NT2/D1 (cell line): Measurements from ENCODE around the gene SURF1.
"Not testable (repeated sequence)": the region's sequence is repeated elsewhere in the genome, so short reads cannot be mapped to it uniquely, and the experiment has no call there.

Experiments used
- DNase-seq: peaks from one replicate; pipeline ENCODE4 v3.0.0-alpha.2; 2011; ENCODE audit warnings: low read depth, low spot score
- H3K27me3 ChIP-seq: 2 replicates; pipeline ENCODE4 v1.6.0; 2011; ENCODE audit warnings: mild to moderate bottlenecking; ENCODE audit not compliant: insufficient read length, insufficient read depth
- H3K36me3 ChIP-seq: 2 replicates; pipeline ENCODE4 v1.6.1; 2011; ENCODE audit warnings: mild to moderate bottlenecking, low read length, mixed read lengths; ENCODE audit not compliant: insufficient read depth, insufficient read length
- H3K4me1 ChIP-seq: 2 replicates; pipeline ENCODE4 v1.5.1; 2011; ENCODE audit not compliant: insufficient read depth, insufficient read length
- H3K4me3 ChIP-seq: 2 replicates; pipeline ENCODE4 v1.5.1; 2011; ENCODE audit warnings: low read depth; ENCODE audit not compliant: insufficient read length
- H3K9ac ChIP-seq: 2 replicates; pipeline ENCODE4 v1.6.0; 2011; ENCODE audit warnings: low read depth; ENCODE audit not compliant: insufficient read length
- H3K9me3 ChIP-seq: 2 replicates; pipeline ENCODE4 v1.5.1; 2011; ENCODE audit warnings: mild to moderate bottlenecking, low read length; ENCODE audit not compliant: insufficient read depth
- SUZ12 ChIP-seq: IDR thresholded peaks from 2 replicates; pipeline ENCODE4 v1.6.1; 2011; ENCODE audit not compliant: insufficient read length, insufficient read depth; ENCODE audit errors: extremely low read depth
- YY1 ChIP-seq: IDR thresholded peaks from 2 replicates; pipeline ENCODE4 v1.6.1; 2011; ENCODE audit not compliant: insufficient read length, insufficient read depth
- ZNF274 ChIP-seq: IDR thresholded peaks from 2 replicates; pipeline ENCODE4 v1.6.1; 2011; ENCODE audit warnings: mild to moderate bottlenecking, low read depth, low read length

Gene SURF1

DNA sequence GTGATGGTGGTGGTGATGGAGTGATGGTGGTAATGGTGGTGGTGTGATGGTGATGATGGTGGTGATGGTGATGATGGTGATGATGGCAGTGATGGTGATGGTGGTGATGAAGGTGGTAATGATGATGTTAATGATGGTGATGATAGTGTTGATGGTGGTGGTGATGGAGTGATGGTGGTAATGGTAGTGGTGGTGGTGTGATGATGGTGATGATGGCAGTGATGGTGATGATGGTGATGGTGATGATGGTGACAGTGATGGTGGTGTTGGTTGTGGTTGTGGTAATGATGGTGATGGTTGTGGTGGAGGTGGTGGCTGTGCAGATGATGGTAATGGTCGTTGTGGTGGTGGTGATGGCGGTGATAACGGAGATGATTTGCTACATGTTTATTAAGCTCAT is 27.2 kb upstream of the SURF1 start:
- H3K9me3 ChIP-seq, result no peaks in the 10 kb centered on the region
- no peak overlapping the region for H3K9ac ChIP-seq
- peaks cover 13% of the 10 kb centered on the region for H3K4me1 ChIP-seq
- no peak overlapping the region for H3K4me3 ChIP-seq
- no peaks in the 10 kb centered on the region for H3K36me3 ChIP-seq
- no peak for DNase-seq
- no peaks in the 10 kb centered on the region for H3K27me3 ChIP-seq
- TF ChIP-seq ZNF274 (no peak), SUZ12 (no peak), YY1 (no peak)

DNA sequence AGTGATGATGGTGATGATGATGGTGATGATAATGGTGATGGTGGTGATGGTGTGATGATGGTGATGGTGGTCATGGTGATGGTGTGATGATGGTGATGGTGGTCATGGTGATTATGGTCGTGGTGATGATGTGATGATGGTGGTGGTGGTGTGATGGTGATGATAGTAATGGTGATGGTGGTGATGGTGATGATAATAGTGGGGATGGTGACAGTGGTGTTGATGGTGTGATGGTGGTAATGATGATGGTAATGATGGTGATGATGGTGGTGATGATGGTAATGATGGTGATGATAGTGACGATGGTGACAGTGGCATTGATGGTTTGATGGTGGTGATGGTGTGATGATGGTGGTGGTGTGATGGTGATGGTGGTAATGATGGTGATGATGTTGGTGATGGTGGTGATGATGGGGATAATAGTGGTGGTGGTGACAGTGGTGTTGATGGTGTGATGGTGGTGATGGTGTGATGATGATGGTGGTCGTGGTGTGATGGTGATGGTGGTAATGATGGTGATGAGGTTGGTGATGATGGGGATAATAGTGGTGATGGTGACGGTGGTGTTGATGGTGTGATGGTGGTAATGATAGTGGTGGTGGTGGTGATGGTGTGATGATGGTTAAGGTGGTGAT is 26.3 kb upstream of the SURF1 start:
- peaks cover 18% of the 10 kb centered on the region for H3K4me1 ChIP-seq
- H3K9ac ChIP-seq, result no peak overlapping the region
- no peak overlapping the region for H3K4me3 ChIP-seq
- H3K9me3 ChIP-seq, result no peaks in the 10 kb centered on the region
- H3K27me3 ChIP-seq, result no peaks in the 10 kb centered on the region
- TF ChIP-seq YY1 (no peak), SUZ12 (no peak), ZNF274 (no peak)
- no peaks in the 10 kb centered on the region for H3K36me3 ChIP-seq
- no peak for DNase-seq

DNA sequence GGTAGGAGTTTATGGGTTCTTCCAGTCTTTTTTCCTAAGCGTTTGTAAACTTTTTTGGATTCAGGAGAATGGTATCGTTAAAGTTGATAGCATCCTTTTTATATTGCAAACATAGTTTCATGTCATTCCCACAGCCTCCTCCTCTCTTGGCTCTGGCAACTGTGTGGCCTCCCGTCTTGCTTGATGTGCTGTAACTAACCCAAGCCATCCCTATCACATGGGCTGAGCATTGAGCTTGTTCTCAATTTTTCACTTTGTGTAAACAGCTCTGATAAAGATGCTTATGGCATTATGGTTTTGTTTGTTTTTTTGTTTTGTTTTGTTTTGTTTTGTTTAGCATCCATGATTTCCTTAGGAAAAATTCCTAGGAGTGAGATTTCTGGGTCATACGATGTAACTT is 24.4 kb upstream of the SURF1 start:
- TF ChIP-seq ZNF274, result no peak
- no peak for TF ChIP-seq YY1
- TF ChIP-seq SUZ12, result no peak
- H3K27me3 ChIP-seq, result no peaks in the 10 kb centered on the region
- H3K9me3 ChIP-seq, result no peaks in the 10 kb centered on the region
- no peaks in the 10 kb centered on the region for H3K36me3 ChIP-seq
- H3K9ac ChIP-seq, result no peak overlapping the region
- H3K4me1 ChIP-seq, result peaks cover 18% of the 10 kb centered on the region
- no peak for DNase-seq
- no peak overlapping the region for H3K4me3 ChIP-seq

DNA sequence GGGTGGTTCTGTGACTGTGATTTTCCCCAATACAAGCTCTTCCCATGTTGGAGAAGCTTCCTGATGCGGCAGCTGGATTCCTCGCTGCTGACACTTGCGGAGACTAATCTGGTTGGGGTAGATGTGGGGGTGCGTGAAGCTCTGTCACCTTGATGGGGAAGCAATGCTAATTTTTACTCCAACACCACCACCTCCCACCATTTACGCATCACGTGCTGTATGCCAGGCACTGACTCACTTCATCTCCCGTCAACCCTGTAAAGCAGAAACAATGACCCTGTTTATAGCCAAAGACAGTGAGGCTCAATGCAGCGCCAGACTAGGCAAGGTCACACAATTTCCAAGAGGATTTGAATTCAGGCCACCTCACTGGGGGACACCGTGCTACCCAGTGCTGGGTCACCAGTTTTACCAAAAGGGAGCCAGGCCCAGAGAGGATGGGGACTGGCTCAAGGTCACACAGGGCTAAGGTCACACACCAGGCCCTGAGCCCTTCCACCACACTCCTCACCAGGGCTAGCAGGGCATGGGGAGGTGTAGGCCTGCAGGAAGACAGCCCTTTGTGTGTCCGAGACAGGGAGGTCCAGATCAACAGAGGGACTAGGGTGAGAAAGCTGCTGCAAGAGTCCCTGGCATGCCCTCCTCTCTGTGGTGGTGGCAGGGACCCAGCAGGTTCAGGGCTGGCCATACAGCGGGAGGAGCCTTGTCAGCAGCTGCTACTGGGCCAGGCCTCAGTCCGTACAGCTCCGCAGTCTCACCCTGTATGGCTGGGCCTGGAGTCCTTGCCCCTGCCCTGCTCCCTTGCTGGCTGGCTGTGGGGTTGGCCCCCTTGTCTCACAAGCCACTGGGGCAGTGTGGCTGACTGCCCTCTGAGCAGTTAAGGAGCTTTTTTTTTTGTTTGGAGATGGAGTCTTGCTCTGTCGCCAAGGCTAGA is 23.1 kb upstream of the SURF1 start:
- Histone ChIP-seq H3K9me3 (no peaks in the 10 kb centered on the region), H3K36me3 (peaks cover 3% of the 10 kb centered on the region), H3K9ac (no peak overlapping the region), H3K27me3 (no peaks in the 10 kb centered on the region), H3K4me1 (peaks cover 18% of the 10 kb centered on the region), H3K4me3 (no peak overlapping the region)
- TF ChIP-seq YY1, result no peak
- TF ChIP-seq ZNF274, result no peak
- TF ChIP-seq SUZ12, result no peak
- DNase-seq, result no peak

DNA sequence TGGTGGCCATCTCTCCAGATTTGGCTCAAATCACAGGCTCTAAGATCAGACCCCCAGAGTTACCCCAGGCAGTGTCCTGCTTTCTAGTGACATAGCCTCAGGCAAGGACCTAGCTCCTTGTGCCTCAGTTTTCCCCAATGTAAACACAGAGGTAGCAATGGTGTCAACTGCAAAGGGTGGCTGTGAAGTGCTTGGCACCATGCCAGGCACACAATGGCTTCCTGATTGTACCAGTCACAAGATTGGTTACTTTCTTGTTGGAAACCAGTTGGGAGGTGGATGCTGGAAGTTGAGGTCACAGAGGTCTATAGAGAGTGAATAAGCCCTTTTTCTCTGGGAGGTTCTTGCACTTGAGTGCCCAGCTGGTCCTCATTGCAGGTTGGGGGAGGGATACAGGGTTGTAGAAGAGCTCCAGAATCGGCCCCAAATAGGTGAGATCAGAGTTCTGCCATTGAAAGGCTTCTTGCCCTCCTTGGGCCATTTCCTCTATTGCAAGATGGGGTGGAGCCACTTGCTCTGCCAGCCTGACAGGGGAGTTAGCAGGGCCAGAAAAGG is 22.2 kb upstream of the SURF1 start:
- Histone ChIP-seq H3K4me3 (no peak overlapping the region), H3K36me3 (peaks cover 7% of the 10 kb centered on the region), H3K9me3 (no peaks in the 10 kb centered on the region), H3K9ac (no peak overlapping the region), H3K27me3 (no peaks in the 10 kb centered on the region), H3K4me1 (peaks cover 18% of the 10 kb centered on the region)
- no peak for DNase-seq
- TF ChIP-seq SUZ12 (no peak), ZNF274 (no peak), YY1 (no peak)

DNA sequence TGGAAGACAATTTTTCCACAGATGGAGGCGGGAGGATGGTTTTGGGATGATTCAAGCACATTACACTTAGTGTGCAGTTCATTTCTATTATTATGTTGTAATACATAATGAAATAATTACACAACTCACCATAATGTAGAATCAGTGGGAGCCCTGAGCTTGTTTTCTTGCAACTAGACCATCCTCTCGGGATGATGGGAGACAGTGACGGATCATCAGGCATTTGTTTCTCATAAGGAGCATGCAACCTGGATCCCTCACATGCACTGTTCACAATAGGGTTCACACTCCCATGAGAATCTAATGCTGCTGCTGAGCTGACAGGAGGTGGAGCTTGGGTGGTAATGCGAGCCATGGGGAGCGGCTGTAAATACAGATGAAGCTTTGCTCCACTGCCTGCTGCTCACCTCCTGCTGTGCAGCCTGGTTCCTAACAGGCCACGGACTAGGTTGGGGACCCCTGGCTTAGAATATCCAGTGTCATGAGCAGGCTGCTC is 21.5 kb upstream of the SURF1 start:
- peaks cover 15% of the 10 kb centered on the region for H3K36me3 ChIP-seq
- no peak for TF ChIP-seq ZNF274
- no peak for TF ChIP-seq YY1
- no peak for TF ChIP-seq SUZ12
- DNase-seq, result no peak

DNA sequence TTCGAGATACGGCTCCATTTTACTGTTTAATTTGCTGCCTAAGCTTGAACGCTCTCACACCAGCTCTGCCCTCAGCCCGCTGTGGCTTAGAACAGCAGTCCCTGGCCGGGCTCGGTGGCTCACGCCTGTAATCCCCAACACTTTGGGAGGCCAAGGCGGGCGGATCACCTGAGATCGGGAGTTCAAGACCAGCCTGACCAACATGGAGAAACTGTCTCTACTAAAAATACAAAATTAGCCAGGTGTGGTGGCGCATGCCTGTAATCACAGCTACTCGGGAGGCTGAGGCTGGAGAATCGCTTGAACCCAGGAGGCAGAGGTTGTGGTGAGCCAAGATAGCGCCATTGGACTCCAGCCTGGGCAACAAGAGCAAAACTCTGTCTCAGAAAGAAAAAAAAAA is 21.0 kb upstream of the SURF1 start:
- H3K4me3 ChIP-seq, result peak overlapping the region; percentile 76
- H3K9ac ChIP-seq, result peak overlapping the region; percentile 83
- peaks cover 21% of the 10 kb centered on the region for H3K4me1 ChIP-seq

More for the DNA sequence above, 21.5 kb upstream of the SURF1 start:
- Histone ChIP-seq H3K9me3 (no peaks in the 10 kb centered on the region), H3K4me3 (no peak overlapping the region), H3K4me1 (peaks cover 18% of the 10 kb centered on the region), H3K9ac (no peak overlapping the region), H3K27me3 (no peaks in the 10 kb centered on the region)

More for the DNA sequence above, 21.0 kb upstream of the SURF1 start:
- peaks cover 19% of the 10 kb centered on the region for H3K36me3 ChIP-seq
- not testable (repeated sequence) for H3K9me3 ChIP-seq, DNase-seq, H3K27me3 ChIP-seq
